KOPT-K1 (cell line): ENCODE results near the gene POU5F1.
"Not testable (repeated sequence)": the region's sequence is repeated elsewhere in the genome, so short reads cannot be mapped to it uniquely, and the experiment has no call there.

Source experiments
- H3K27ac ChIP-seq: fragments of 200-600 bp; sonication (generic); 2 replicates; pipeline ENCODE4 v1.5.1; 2016; ENCODE audit warnings: antibody characterized with exemption, mild to moderate bottlenecking, low read depth, low read length; ENCODE audit not compliant: poor library complexity, severe bottlenecking
- H3K36me3 ChIP-seq: fragments of 200-600 bp; sonication (generic); 2 replicates; pipeline ENCODE4 v1.5.1; 2017; ENCODE audit warnings: antibody characterized with exemption, mild to moderate bottlenecking, low read length, moderate library complexity; ENCODE audit not compliant: insufficient read depth
- H3K9me3 ChIP-seq: fragments of 200-600 bp; sonication (generic); 2 replicates; pipeline ENCODE4 v1.5.1; 2017; ENCODE audit warnings: antibody characterized with exemption, low read length, mild to moderate bottlenecking; ENCODE audit not compliant: insufficient read depth, poor library complexity, severe bottlenecking

Gene POU5F1

GRCh38 chr6:31179042-31179386, 8.5 kb upstream of the POU5F1 start:
- Histone ChIP-seq H3K36me3 (no peaks in the 10 kb centered on the region), H3K27ac (no peak overlapping the region), H3K9me3 (no peaks in the 10 kb centered on the region)

- H3K9me3 ChIP-seq = no peaks in the 10 kb centered on the region
- H3K36me3 ChIP-seq = no peaks in the 10 kb centered on the region
- no peak overlapping the region for H3K27ac ChIP-seq
These were observed 7.9 kb upstream of the POU5F1 start for GRCh38 chr6:31178143-31179041.

DNA sequence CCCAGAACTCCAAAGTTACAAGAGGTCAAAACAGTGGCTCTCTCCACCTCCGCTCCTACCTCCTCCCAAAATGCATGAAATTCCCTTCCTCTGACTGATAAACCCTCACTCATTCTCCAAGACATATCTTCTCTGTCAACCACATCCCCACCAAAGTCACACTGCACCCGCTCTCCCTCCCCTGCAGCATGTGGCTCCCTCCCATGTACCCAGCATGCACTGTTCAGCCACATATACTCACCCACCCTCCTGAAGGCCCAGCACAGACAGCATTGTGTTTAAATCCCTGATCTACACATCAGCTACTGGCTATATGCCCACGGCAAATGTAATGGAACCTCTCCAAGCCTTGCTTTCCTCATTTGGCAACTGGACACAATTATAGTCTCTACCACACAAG, 5.5 kb upstream of the POU5F1 start:
- Histone ChIP-seq H3K9me3 (no peaks in the 10 kb centered on the region), H3K36me3 (no peaks in the 10 kb centered on the region), H3K27ac (peak overlapping the region; percentile 3)

- H3K27ac ChIP-seq = no peak overlapping the region
- H3K36me3 ChIP-seq = no peaks in the 10 kb centered on the region
- no peaks in the 10 kb centered on the region for H3K9me3 ChIP-seq
These were observed 3.9 kb upstream of the POU5F1 start for GRCh38 chr6:31174378-31174777.

DNA sequence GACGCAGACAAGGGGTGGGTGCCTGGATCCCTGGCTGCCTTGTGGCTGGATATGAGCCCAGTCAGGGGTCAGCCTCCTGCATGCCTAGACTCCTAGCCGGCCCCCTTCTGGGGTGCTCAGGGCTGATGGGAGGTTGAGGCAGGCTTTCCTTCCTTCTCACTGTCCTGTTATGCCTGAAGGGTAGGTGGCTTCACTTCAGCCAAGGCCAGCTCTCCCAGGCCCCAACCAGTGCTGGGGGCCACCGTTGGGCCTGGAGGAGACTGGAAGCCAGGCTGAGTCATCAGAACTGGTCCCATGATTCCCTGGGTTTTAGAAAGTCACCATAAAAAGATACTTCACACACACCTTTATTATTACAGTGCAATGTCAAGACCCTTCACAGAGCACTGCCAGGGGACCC, 2.9 kb upstream of the POU5F1 start:
- no peak overlapping the region for H3K27ac ChIP-seq
- no peaks in the 10 kb centered on the region for H3K9me3 ChIP-seq

DNA sequence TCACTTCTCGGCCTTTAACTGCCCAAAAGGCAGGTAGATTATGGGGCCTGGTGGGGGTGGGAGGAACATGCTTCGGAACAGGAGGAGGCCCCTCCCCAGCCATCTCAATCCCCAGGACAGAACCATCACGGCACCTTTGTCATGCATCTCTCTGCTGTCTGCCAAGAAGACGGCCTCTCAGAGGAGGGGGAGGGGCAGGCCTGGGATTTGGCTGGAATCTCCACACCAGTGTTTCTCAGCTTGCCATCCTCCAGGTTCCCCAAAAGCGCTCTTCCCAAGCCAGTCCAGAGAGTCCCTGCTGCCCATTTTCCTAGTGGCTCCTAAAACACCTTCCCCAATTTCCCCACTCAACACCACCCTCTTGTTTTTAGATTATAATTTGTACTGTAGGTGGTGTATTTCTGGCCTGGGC, 2.5 kb upstream of the POU5F1 start:
- H3K36me3 ChIP-seq = no peaks in the 10 kb centered on the region
- no peak overlapping the region for H3K27ac ChIP-seq
- H3K9me3 ChIP-seq = no peaks in the 10 kb centered on the region

More for the DNA sequence above, 2.9 kb upstream of the POU5F1 start:
- H3K36me3 ChIP-seq = no peaks in the 10 kb centered on the region

GRCh38 chr6:31171931-31172905, 1.7 kb upstream of the POU5F1 start:
- H3K27ac ChIP-seq = no peak overlapping the region

GRCh38 chr6:31170987-31171671, 647 bp upstream of the POU5F1 start:
- Histone ChIP-seq H3K9me3 (no peaks in the 10 kb centered on the region), H3K27ac (no peak overlapping the region)

More at GRCh38 chr6:31171931-31172905, 1.7 kb upstream of the POU5F1 start:
- H3K36me3 ChIP-seq = no peaks in the 10 kb centered on the region
- no peaks in the 10 kb centered on the region for H3K9me3 ChIP-seq

DNA sequence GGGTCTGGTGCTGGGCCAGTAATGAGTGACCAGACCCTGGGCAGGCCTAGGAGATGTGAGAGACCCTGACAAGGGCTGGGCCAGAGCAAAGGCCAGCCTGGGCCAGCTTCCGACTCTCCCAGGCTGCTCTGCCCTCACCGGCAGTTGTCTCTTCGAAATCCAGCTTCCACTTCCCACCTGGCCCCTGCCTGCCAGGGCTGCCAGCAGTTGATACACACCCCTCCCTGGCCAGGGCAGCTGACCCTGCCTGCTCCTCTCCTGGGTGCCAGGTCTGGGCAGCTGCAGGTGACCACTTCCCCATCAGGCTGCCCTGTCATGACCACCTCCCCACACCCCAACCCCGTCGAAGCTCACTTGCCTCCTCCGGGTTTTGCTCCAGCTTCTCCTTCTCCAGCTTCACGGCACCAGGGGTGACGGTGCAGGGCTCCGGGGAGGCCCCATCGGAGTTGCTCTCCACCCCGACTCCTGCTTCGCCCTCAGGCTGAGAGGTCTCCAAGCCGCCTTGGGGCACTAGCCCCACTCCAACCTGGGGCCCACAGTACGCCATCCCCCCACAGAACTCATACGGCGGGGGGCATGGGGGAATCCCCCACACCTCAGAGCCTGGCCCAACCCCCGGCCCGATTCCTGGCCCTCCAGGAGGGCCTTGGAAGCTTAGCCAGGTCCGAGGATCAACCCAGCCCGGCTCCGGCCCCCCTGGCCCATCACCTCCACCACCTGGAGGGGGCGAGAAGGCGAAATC, 453 bp downstream of the POU5F1 start:
- H3K36me3 ChIP-seq = peaks cover 11% of the 10 kb centered on the region; the same call in 1 of the 2 replicates
- not testable (repeated sequence) for H3K9me3 ChIP-seq, H3K27ac ChIP-seq

More at GRCh38 chr6:31170987-31171671, 647 bp upstream of the POU5F1 start:
- H3K36me3 ChIP-seq = peaks cover 2% of the 10 kb centered on the region; the same call in 1 of the 2 replicates

DNA sequence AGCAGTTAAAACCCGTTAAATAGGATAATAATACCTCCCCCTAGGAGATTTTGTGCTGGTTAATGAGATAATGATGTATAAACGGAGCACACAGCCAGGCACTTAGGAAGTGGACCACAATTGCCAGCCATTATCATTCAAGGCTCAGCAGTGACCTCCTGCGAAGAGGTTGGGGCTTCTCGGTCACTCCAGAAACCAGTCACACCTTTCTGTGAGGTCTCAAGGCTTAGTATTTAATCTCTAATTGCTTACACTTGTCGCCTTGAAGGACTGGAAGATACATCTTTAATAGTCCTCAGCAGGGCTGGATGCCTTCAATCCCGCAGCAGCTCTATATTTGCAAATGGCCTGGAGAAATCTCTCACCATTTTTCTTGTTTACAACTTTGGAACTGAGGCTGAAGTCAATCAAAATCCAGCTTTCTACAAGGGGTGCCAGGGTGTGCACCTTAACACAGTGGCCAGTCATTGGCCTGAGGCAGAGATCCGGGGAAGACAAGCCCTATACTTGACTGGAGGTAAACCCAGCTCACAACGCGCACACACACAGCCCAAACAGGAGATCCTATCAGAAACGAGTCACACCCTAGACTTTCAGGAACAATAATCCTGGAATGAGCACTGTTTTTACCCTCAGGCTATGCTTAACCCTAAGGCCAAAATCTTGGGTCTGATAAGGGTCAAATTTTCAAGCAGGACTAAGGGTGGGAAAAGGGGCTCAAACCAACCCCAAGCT, 1.2 kb downstream of the POU5F1 start:
- Histone ChIP-seq H3K36me3 (peaks cover 11% of the 10 kb centered on the region; the same call in 1 of the 2 replicates), H3K27ac (no peak overlapping the region), H3K9me3 (no peaks in the 10 kb centered on the region)

DNA sequence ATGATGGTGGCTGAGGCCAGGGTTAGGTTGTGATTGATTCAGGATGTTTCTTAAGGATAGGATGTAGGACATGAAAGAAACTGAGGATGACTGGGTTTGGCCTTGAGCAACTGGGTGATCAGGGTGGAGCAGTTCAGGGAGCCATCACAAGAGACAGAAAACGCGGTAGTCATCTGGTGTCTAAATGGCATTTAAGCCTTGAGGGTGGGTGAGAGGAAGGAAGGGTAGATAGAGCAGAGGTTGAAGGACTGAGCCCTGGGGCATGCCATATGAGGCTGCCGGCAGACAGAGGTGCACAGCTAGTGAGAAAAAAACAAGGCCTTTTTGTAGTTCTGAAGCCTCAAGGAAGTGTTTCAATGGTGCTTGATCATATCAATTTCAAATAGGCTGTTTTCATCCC, 1.9 kb downstream of the POU5F1 start:
- Histone ChIP-seq H3K9me3 (no peaks in the 10 kb centered on the region), H3K27ac (no peak overlapping the region), H3K36me3 (peaks cover 18% of the 10 kb centered on the region)

DNA sequence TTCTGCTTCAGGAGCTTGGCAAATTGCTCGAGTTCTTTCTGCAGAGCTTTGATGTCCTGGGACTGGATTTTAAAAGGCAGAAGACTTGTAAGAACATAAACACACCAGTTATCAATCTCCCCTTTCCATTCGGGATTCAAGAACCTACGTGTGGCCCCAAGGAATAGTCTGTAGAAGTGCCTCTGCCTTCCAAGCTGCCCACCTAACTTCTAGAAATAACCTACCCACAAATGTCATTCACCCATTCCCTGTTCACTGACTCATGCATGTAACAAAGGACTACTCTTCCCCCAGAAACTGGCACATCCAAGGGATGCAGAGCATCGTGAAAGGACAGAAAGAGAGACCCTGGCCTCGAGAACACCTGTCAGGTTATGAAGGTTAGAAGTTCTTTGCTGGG, 4.5 kb downstream of the POU5F1 start:
- H3K36me3 ChIP-seq = peaks cover 44% of the 10 kb centered on the region
- no peaks in the 10 kb centered on the region for H3K9me3 ChIP-seq
- H3K27ac ChIP-seq = no peak overlapping the region

GRCh38 chr6:31165064-31165832, 5.2 kb downstream of the POU5F1 start:
- not testable (repeated sequence) for H3K27ac ChIP-seq, H3K9me3 ChIP-seq
- H3K36me3 ChIP-seq = peaks cover 51% of the 10 kb centered on the region
